A549 (cell line): Measurements from ENCODE around the gene IPMK. TPM values are rescaled to one million over a fixed set of nuclear protein-coding genes. Genes with fewer than 3 reads are reported as not detected.
A peak's percentile ranks its signal among the peaks of the same experiment; 100 is the strongest.

Experiments used
- ATAC-seq, 2 experiments: fragments of 200-7000 bp in 1 of 2; fragments of >200 bp in 1 of 2; cut with Nextera tagmentation in 1 of 2; cut with Tn5 transposase in 1 of 2; 3 replicates each; pipeline versions ENCODE4 v1.8.0 to v1.9.1; 2018 to 2020; ENCODE audit warnings: mild to moderate bottlenecking in 1 of 2, moderate library complexity in 1 of 2
- CTCF ChIA-PET: fragments of 300-600 bp; sonication (Branson Sonifier 250); formaldehyde crosslinking; extraction: SDS; loops from one replicate; lab custom pipeline; 2021; ENCODE audit warnings: antibody characterized with exemption, inconsistent platforms; lab: Yijun Ruan, JAX
- POLR2A ChIA-PET: fragments of 350-600 bp; formaldehyde crosslinking; extraction: SDS; loops from one replicate; lab custom pipeline; 2021; ENCODE audit warnings: antibody characterized with exemption, inconsistent platforms; lab: Yijun Ruan, JAX
- DNase-seq, 2 experiments: peaks; one replicate each; pipeline versions ENCODE4 v3.0.0 to v3.0.0-alpha.2; 2011 to 2016; ENCODE audit warnings: low read depth in 1 of 2, low spot score in 1 of 2
- FAIRE-seq: peaks from 2 replicates; lab custom pipeline; 2011; peaks lifted over from hg19 to GRCh38; lab: Jason Lieb, UNC
- H3K27ac ChIP-seq, 2 experiments: fragments of >200 bp; sonication (Bioruptor Twin); formaldehyde crosslinking; 3 replicates each; pipeline ENCODE4 v1.5.1; 2016 to 2017
- H3K4me1 ChIP-seq: fragments of >200 bp; sonication (Bioruptor Twin); formaldehyde crosslinking; 3 replicates; pipeline ENCODE4 v1.6.1; 2016
- H3K4me2 ChIP-seq: fragments of >200 bp; sonication (Bioruptor Twin); formaldehyde crosslinking; 3 replicates; pipeline ENCODE4 v1.6.1; 2016
- H3K4me3 ChIP-seq: fragments of >200 bp; sonication (Bioruptor Twin); formaldehyde crosslinking; 3 replicates; pipeline ENCODE4 v1.5.1; 2016
- H3K9me3 ChIP-seq: fragments of >200 bp; sonication (Bioruptor Twin); formaldehyde crosslinking; 3 replicates; pipeline ENCODE4 v1.6.1; 2016
- CBX2 ChIP-seq: fragments of 200-600 bp; sonication (generic); IDR thresholded peaks from 2 replicates; pipeline ENCODE4 v1.6.1; 2016; ENCODE audit warnings: low read depth, mild to moderate bottlenecking, borderline replicate concordance
- CBX8 ChIP-seq: fragments of 200-600 bp; sonication (generic); IDR thresholded peaks from 2 replicates; pipeline ENCODE4 v1.6.1; 2016
- CHD4 ChIP-seq: fragments of 200-600 bp; sonication (generic); IDR thresholded peaks from 2 replicates; pipeline ENCODE4 v1.6.1; 2016; ENCODE audit warnings: antibody characterized with exemption, mild to moderate bottlenecking, borderline replicate concordance
- EP300 ChIP-seq, 2 experiments: fragments of >200 bp; sonication (Bioruptor Twin); formaldehyde crosslinking; IDR thresholded peaks; 2 replicates in 1 of 2; 3 replicates in 1 of 2; pipeline ENCODE4 v1.6.1; 2016 to 2017
- FOXS1 ChIP-seq: fragments of 250-450 bp; sonication (Bioruptor Pico); IDR thresholded peaks from 2 replicates; pipeline ENCODE4 v1.5.0; 2020; ENCODE audit warnings: mild to moderate bottlenecking, moderate library complexity
- GATA3 ChIP-seq: IDR thresholded peaks from 2 replicates; pipeline ENCODE4 v1.6.1; 2012; ENCODE audit warnings: borderline replicate concordance
- HDAC2 ChIP-seq: fragments of 200-600 bp; sonication (generic); IDR thresholded peaks from 2 replicates; pipeline ENCODE4 v1.6.1; 2016
- HEYL ChIP-seq: fragments of 250-450 bp; sonication (Bioruptor Pico); IDR thresholded peaks from 2 replicates; pipeline ENCODE4 v1.8.0; 2021; ENCODE audit warnings: mild to moderate bottlenecking, moderate library complexity
- HMGXB4 ChIP-seq: fragments of 250-450 bp; sonication (Bioruptor Pico); IDR thresholded peaks from 2 replicates; pipeline ENCODE4 v1.5.0; 2021; ENCODE audit warnings: mild to moderate bottlenecking, moderate library complexity, borderline replicate concordance
- HOXA7 ChIP-seq: fragments of 250-450 bp; sonication (Bioruptor Pico); IDR thresholded peaks from 2 replicates; pipeline ENCODE4 v1.5.0; 2020; ENCODE audit warnings: mild to moderate bottlenecking, moderate library complexity
- HOXB13 ChIP-seq: fragments of 250-450 bp; sonication (Bioruptor Pico); IDR thresholded peaks from 2 replicates; pipeline ENCODE4 v1.5.0; 2020; ENCODE audit warnings: low read depth, mild to moderate bottlenecking, moderate library complexity
- JUN ChIP-seq, 2 experiments: fragments of >200 bp; sonication (Bioruptor Twin); formaldehyde crosslinking; IDR thresholded peaks; 2 replicates in 1 of 2; 3 replicates in 1 of 2; pipeline ENCODE4 v1.6.1; 2016 to 2017
- JUNB ChIP-seq: fragments of >200 bp; sonication (Bioruptor Twin); formaldehyde crosslinking; IDR thresholded peaks from 2 replicates; pipeline ENCODE4 v1.6.1; 2016
- KDM1A ChIP-seq: fragments of 200-600 bp; sonication (generic); IDR thresholded peaks from 2 replicates; pipeline ENCODE4 v1.6.1; 2016; ENCODE audit warnings: low read depth, mild to moderate bottlenecking
- MYC ChIP-seq: IDR thresholded peaks from 2 replicates; pipeline ENCODE4 v1.6.1; 2012; ENCODE audit warnings: mild to moderate bottlenecking, inconsistent platforms, low read length, improper control_type of control experiment, borderline replicate concordance
- NFE2L2 ChIP-seq: fragments of 150-350 bp; conservative IDR thresholded peaks from 2 replicates; pipeline ENCODE4 v1.6.1; 2014; ENCODE audit warnings: low read length
- RAD21 ChIP-seq, 2 experiments: fragments of >200 bp in 1 of 2; sonication (Bioruptor Twin) in 1 of 2; formaldehyde crosslinking in 1 of 2; IDR thresholded peaks in 1 of 2; conservative IDR thresholded peaks in 1 of 2; 2 replicates in 1 of 2; 3 replicates in 1 of 2; pipeline ENCODE4 v1.6.1; 2012 to 2018; ENCODE audit warnings: inconsistent platforms in 1 of 2
- RARB ChIP-seq: fragments of 250-450 bp; sonication (Bioruptor Pico); IDR thresholded peaks from 2 replicates; pipeline ENCODE4 v1.8.0; 2021; ENCODE audit warnings: mild to moderate bottlenecking, moderate library complexity
- RFX5 ChIP-seq: fragments of 450-650 bp; IDR thresholded peaks from 2 replicates; pipeline ENCODE4 v1.7.1; 2014; ENCODE audit warnings: antibody characterized with exemption, mild to moderate bottlenecking, moderate library complexity
- SMC3 ChIP-seq: fragments of >200 bp; sonication (Bioruptor Twin); formaldehyde crosslinking; IDR thresholded peaks from 3 replicates; pipeline ENCODE4 v1.6.1; 2018; ENCODE audit warnings: inconsistent platforms
- SREBF2 ChIP-seq: fragments of 450-650 bp; IDR thresholded peaks from 2 replicates; pipeline ENCODE4 v1.6.1; 2014; ENCODE audit warnings: mild to moderate bottlenecking, moderate library complexity
- TFCP2L1 ChIP-seq: fragments of 250-450 bp; sonication (Bioruptor Pico); IDR thresholded peaks from 2 replicates; pipeline ENCODE4 v1.5.0; 2021; ENCODE audit warnings: mild to moderate bottlenecking
- TP53 ChIP-seq: fragments of 250-450 bp; sonication (Bioruptor Pico); IDR thresholded peaks from 2 replicates; pipeline ENCODE4 v1.5.0; 2021; ENCODE audit warnings: mild to moderate bottlenecking, moderate library complexity
- ZC3H11A ChIP-seq: fragments of 450-650 bp; IDR thresholded peaks from 2 replicates; pipeline ENCODE4 v1.6.1; 2014; ENCODE audit warnings: antibody characterized with exemption, mild to moderate bottlenecking
- WGBS: methylation state at CpG from one replicate; pipeline ENCODE4 v1.1.6; 2017; ENCODE audit errors: missing lambda C conversion rate; 5-methylcytosine and 5-hydroxymethylcytosine counted together
- polyA plus RNA-seq, 4 experiments: library from polyadenylated mRNA; depleted of rRNA in 3 of 4; stranded (reverse); fragments of >200 nt; fragmentation: RNase III in 1 of 4; extraction: RNeasy Plus Mini Kit Qiagen cat#74134 plus additional on column Dnase treatment in 1 of 4; gene quantifications; 2 replicates in 3 of 4; 3 replicates in 1 of 4; pipeline ENCODE4 v1.2.3, GENCODE V29; 2011 to 2017
- TF ChIP-seq, protein P1 (sequence below): fragments of >200 bp; sonication (Bioruptor Twin); formaldehyde crosslinking; IDR thresholded peaks from 3 replicates; pipeline ENCODE4 v1.5.1; 2016
- TF ChIP-seq, protein P2 (sequence below): IDR thresholded peaks from 2 replicates; pipeline ENCODE4 v1.6.1; 2012

Gene IPMK
- polyA plus RNA-seq, 2 of the 4 experiments (the other 2 are of a cell fraction): 2.9 to 5.6 TPM

GRCh38 chr10:58153751-58154150, 113.9 kb downstream of the IPMK start (continued):
- TF ChIP-seq RAD21 (conservative IDR thresholded peaks at IDR 0.05 in 1 of 2, IDR thresholded peaks at IDR 0.05 in 1 of 2): no peak

GRCh38 chr10:58152673-58153263, 114.9 kb downstream of the IPMK start:
- FAIRE-seq: no peak
- WGBS: 13% methylated on average over 8 of the region's 8 CpGs

DNA sequence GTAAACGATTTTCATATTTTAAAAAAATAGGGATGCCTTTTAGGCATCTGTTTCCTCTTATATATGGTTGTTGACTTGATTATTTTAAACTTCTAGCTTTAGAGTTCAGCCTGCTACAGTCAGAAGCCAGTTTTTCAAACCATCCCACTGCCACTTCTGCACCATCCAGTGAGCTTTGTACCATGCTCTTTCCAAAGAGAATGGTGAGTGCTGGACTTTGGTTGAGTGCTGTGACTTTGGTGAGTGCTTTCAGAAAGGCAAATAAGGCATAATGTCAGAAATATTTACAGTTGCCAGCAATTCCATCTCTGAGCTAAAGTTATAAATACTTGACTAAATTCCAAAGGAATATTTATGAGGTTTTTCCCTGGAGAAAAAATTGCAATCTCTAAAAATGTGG, 117.4 kb downstream of the IPMK start:
- ATAC-seq: no peak
- DNase-seq: no peak
- Histone ChIP-seq H3K9me3 (no peaks in the 10 kb centered on the region), H3K27ac (no peak overlapping the region), H3K4me2 (no peak overlapping the region), H3K4me3 (no peak overlapping the region), H3K4me1 (no peaks in the 10 kb centered on the region)
- ChIA-PET CTCF (interaction anchor here (1.1 to 3.4 kb wide), 4 partner anchors 85 to 570 kb away, joined by 3 to 23 read pairs (median 12); no protein-coding TSS in a partner anchor), POLR2A (no interaction called here)
- FAIRE-seq: no peak
- no peak for TF ChIP-seq TFCP2L1 (CRISPR knock-in tag)
- no peak for TF ChIP-seq CHD4
- no peak for TF ChIP-seq NFE2L2
- TF ChIP-seq RARB (CRISPR knock-in tag): no peak
- TF ChIP-seq KDM1A: no peak
- no peak for TF ChIP-seq HDAC2
- TF ChIP-seq CBX8: no peak
- no peak for TF ChIP-seq HEYL
- no peak for TF ChIP-seq FOXS1 (CRISPR knock-in tag)
- no peak for TF ChIP-seq HOXA7 (CRISPR knock-in tag)
- no peak for TF ChIP-seq SREBF2
- no peak for TF ChIP-seq ZC3H11A
- no peak for TF ChIP-seq GATA3
- TF ChIP-seq RFX5: no peak
- TF ChIP-seq MYC: no peak
- 2% methylated on average over 1 of the region's 1 CpG for WGBS

More at GRCh38 chr10:58152673-58153263, 114.9 kb downstream of the IPMK start:
- DNase-seq (peak in 1 of 2 experiments; percentile 62), ATAC-seq (peak; percentile 59 to 70; a peak in 5 of 6 replicates)
- Histone ChIP-seq H3K4me3 (no peak overlapping the region), H3K4me1 (no peaks in the 10 kb centered on the region), H3K9me3 (no peaks in the 10 kb centered on the region), H3K4me2 (no peak overlapping the region), H3K27ac (no peak overlapping the region)
- POLR2A ChIA-PET: no interaction called here
- TF ChIP-seq CBX2 (no peak), EP300 (IDR thresholded peaks at IDR 0.05) (no peak), RFX5 (no peak), GATA3 (no peak), SMC3 (peak; percentile 73), CBX8 (no peak), RAD21 (conservative IDR thresholded peaks at IDR 0.05 in 1 of 2, IDR thresholded peaks at IDR 0.05 in 1 of 2) (peak; percentile 83 to 85), HOXB13 (no peak), JUN (IDR thresholded peaks at IDR 0.05) (no peak)
- TF ChIP-seq, protein P1, sequence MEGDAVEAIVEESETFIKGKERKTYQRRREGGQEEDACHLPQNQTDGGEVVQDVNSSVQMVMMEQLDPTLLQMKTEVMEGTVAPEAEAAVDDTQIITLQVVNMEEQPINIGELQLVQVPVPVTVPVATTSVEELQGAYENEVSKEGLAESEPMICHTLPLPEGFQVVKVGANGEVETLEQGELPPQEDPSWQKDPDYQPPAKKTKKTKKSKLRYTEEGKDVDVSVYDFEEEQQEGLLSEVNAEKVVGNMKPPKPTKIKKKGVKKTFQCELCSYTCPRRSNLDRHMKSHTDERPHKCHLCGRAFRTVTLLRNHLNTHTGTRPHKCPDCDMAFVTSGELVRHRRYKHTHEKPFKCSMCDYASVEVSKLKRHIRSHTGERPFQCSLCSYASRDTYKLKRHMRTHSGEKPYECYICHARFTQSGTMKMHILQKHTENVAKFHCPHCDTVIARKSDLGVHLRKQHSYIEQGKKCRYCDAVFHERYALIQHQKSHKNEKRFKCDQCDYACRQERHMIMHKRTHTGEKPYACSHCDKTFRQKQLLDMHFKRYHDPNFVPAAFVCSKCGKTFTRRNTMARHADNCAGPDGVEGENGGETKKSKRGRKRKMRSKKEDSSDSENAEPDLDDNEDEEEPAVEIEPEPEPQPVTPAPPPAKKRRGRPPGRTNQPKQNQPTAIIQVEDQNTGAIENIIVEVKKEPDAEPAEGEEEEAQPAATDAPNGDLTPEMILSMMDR: peak; percentile 72
- CTCF ChIA-PET: interaction anchor here (0.6 to 3.4 kb wide), 38 partner anchors 9 to 1563 kb away, joined by 3 to 27 read pairs (median 4); no protein-coding TSS in a partner anchor

- H3K4me2 ChIP-seq: no peak overlapping the region
- DNase-seq: no peak
- POLR2A ChIA-PET: no interaction called here
- CTCF ChIA-PET: interaction anchor here (2.3 kb wide), 1 partner anchor 9 kb away, joined by 13 read pairs; no protein-coding TSS in a partner anchor
- no peak overlapping the region for H3K27ac ChIP-seq
- FAIRE-seq: no peak
- H3K4me1 ChIP-seq: no peaks in the 10 kb centered on the region
- H3K4me3 ChIP-seq: no peak overlapping the region
- no peak for ATAC-seq
- H3K9me3 ChIP-seq: 0 out of 3 replicates have a peak, but pooled peaks cover 6% of the 10 kb centered on the region
- no peak for TF ChIP-seq NFE2L2
- TF ChIP-seq KDM1A: no peak
- no peak for TF ChIP-seq CHD4
- no peak for TF ChIP-seq JUNB
- TF ChIP-seq, protein P2, sequence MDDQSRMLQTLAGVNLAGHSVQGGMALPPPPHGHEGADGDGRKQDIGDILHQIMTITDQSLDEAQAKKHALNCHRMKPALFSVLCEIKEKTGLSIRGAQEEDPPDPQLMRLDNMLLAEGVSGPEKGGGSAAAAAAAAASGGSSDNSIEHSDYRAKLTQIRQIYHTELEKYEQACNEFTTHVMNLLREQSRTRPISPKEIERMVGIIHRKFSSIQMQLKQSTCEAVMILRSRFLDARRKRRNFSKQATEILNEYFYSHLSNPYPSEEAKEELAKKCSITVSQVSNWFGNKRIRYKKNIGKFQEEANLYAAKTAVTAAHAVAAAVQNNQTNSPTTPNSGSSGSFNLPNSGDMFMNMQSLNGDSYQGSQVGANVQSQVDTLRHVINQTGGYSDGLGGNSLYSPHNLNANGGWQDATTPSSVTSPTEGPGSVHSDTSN: no peak
- TF ChIP-seq, protein P1: no peak
- no peak for TF ChIP-seq HMGXB4 (CRISPR knock-in tag)
- TF ChIP-seq GATA3: no peak
- no peak for TF ChIP-seq TP53 (CRISPR knock-in tag)
Observed at GRCh38 chr10:58143944-58144343, 123.8 kb downstream of the IPMK start.
